Calu3 (cell line): ENCODE data around the gene EIF3I. TPM values are rescaled to one million over a fixed set of nuclear protein-coding genes. Genes with fewer than 3 reads are reported as not detected.
A peak's percentile ranks its signal among the peaks of the same experiment; 100 is the strongest.

Experiments
- BruUV-seq: library from RNA; stranded (reverse); fragments of 400-500 nt; replicated peaks from 2 replicates; lab custom pipeline; 2021; lab: Mats Ljungman, UMichigan
- CTCF ChIA-PET: fragments of 300-600 bp; sonication (Branson Sonifier 250); formaldehyde crosslinking; loops from one replicate; lab custom pipeline; 2022; ENCODE audit warnings: antibody characterized with exemption; lab: Charles Lee
- DNase-seq: peaks from one replicate; pipeline ENCODE4 v3.0.0; 2022
- H3K27ac Mint-ChIP-seq: one replicate; pipeline ENCODE4 v1.8.0; 2022; ENCODE audit warnings: mixed read lengths; ENCODE audit not compliant: unreplicated experiment
- H3K27me3 Mint-ChIP-seq: one replicate; pipeline ENCODE4 v1.8.0; 2022; ENCODE audit warnings: mixed read lengths; ENCODE audit not compliant: unreplicated experiment
- H3K36me3 Mint-ChIP-seq: one replicate; pipeline ENCODE4 v1.8.0; 2022; ENCODE audit warnings: mild to moderate bottlenecking, moderate library complexity, mixed read lengths; ENCODE audit not compliant: insufficient read depth, unreplicated experiment
- H3K4me1 Mint-ChIP-seq: one replicate; pipeline ENCODE4 v1.8.0; 2022; ENCODE audit warnings: mild to moderate bottlenecking, low read depth, mixed read lengths; ENCODE audit not compliant: unreplicated experiment
- H3K4me3 Mint-ChIP-seq: one replicate; pipeline ENCODE4 v1.8.0; 2022; ENCODE audit warnings: mild to moderate bottlenecking, low read depth, moderate library complexity, mixed read lengths; ENCODE audit not compliant: unreplicated experiment
- H3K9me3 Mint-ChIP-seq: one replicate; pipeline ENCODE4 v1.8.0; 2022; ENCODE audit warnings: low read depth, mixed read lengths; ENCODE audit not compliant: unreplicated experiment
- intact Hi-C: fragments of 100-400 bp; cut with micrococcal nuclease; formaldehyde crosslinking; loops from one replicate; pipeline ENCODE4 v1.10.0; 2022; ENCODE audit not compliant: unreplicated experiment
- total RNA-seq: library from RNA; stranded (reverse); gene quantifications from 2 replicates; pipeline ENCODE4 v1.2.3, GENCODE V29; 2022
- TF ChIP-seq, protein P1 (sequence below): fragments of 200-600 bp; IDR thresholded peaks from one replicate; pipeline ENCODE4 v1.8.0; 2022; ENCODE audit warnings: antibody characterized with exemption; ENCODE audit not compliant: unreplicated experiment

Gene EIF3I
- total RNA-seq, 1 experiment from 2014 or later, result 178 TPM

DNA sequence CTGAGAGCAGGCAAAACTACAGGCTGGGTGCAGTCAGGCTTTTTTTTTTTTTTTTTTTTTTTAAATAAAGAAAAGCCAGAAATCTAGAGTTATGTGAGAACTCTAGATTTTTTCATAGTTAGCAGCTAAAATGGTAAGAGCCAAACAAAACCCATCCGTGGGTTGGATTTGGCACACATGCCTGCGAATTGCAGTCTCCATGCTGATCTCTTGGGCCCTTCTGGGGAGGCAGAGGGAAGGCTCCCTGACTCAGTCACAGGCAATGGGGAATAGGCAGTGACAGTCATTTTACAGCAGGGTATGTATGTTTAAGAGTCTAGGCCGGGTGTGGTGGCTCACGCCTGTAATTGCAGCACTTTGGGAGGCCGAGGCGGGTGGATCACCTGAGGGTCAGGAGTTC lies 40.1 kb upstream of the EIF3I start:
- CTCF ChIA-PET, result interaction anchor here (0.6 kb wide), 1 partner anchor 220 kb away, joined by 5 read pairs; no protein-coding TSS in a partner anchor
- BruUV-seq, result no TSS peak
- Mint-ChIP-seq H3K4me1 (peaks cover 38% of the 10 kb centered on the region), H3K36me3 (peaks cover 60% of the 10 kb centered on the region), H3K9me3 (no peaks in the 10 kb centered on the region), H3K4me3 (no peak overlapping the region), H3K27ac (no peak overlapping the region), H3K27me3 (no peaks in the 10 kb centered on the region)
- TF ChIP-seq, protein P1, sequence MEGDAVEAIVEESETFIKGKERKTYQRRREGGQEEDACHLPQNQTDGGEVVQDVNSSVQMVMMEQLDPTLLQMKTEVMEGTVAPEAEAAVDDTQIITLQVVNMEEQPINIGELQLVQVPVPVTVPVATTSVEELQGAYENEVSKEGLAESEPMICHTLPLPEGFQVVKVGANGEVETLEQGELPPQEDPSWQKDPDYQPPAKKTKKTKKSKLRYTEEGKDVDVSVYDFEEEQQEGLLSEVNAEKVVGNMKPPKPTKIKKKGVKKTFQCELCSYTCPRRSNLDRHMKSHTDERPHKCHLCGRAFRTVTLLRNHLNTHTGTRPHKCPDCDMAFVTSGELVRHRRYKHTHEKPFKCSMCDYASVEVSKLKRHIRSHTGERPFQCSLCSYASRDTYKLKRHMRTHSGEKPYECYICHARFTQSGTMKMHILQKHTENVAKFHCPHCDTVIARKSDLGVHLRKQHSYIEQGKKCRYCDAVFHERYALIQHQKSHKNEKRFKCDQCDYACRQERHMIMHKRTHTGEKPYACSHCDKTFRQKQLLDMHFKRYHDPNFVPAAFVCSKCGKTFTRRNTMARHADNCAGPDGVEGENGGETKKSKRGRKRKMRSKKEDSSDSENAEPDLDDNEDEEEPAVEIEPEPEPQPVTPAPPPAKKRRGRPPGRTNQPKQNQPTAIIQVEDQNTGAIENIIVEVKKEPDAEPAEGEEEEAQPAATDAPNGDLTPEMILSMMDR, result no peak
- intact Hi-C loops, result no loop called here
- DNase-seq, result no peak

DNA sequence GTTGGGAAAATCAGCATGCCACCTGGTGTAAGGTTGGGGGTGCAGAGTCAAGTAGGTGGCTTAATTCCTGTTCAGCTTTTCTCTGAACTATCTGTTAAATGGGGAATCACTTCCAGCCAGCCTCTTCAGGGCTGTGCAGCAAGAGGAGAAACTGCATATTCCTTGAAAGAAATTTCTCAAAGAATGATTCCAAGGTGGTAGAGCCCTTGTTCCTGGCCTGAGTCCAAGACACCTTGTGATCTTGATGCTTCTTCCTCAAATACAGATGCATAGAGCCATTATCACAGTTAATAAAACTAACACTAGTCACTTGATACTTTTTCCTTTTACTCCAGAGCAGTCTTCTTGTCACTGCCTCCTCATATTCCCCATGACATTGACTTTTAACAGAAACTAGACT lies 37.6 kb upstream of the EIF3I start:
- no peaks in the 10 kb centered on the region for H3K27me3 Mint-ChIP-seq
- no peak for DNase-seq
- TF ChIP-seq, protein P1, result no peak
- intact Hi-C loops, result no loop called here
- H3K27ac Mint-ChIP-seq, result no peak overlapping the region
- H3K36me3 Mint-ChIP-seq, result peaks cover 65% of the 10 kb centered on the region
- no TSS peak for BruUV-seq
- H3K4me3 Mint-ChIP-seq, result no peak overlapping the region
- CTCF ChIA-PET, result no interaction called here
- H3K9me3 Mint-ChIP-seq, result no peaks in the 10 kb centered on the region
- peaks cover 38% of the 10 kb centered on the region for H3K4me1 Mint-ChIP-seq

DNA sequence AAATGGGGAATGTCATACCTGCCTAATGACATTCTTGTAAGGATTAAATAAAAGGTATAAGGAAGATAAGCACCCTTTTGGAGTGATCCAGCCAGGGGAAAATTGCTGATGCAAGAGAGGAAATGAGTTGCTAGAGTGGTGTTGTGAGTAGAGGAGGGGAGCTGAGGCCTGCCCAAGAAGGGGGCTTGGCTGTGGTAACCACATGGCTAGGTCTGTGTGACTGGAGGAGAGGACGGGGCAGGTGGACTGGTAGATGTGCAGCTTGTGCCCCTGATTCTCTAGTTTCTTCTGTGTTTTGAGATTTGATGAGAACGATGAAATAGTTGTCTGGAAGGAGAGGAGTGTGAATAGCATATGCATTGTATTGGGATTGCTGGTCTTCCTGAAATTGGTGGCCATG lies 36.1 kb upstream of the EIF3I start:
- Mint-ChIP-seq H3K27me3 (no peaks in the 10 kb centered on the region), H3K36me3 (peaks cover 62% of the 10 kb centered on the region), H3K27ac (peak overlapping the region; percentile 32), H3K4me3 (no peak overlapping the region), H3K9me3 (no peaks in the 10 kb centered on the region), H3K4me1 (peaks cover 27% of the 10 kb centered on the region)
- no TSS peak for BruUV-seq
- no peak for DNase-seq
- CTCF ChIA-PET, result no interaction called here
- intact Hi-C loops, result no loop called here
- TF ChIP-seq, protein P1, result no peak

DNA sequence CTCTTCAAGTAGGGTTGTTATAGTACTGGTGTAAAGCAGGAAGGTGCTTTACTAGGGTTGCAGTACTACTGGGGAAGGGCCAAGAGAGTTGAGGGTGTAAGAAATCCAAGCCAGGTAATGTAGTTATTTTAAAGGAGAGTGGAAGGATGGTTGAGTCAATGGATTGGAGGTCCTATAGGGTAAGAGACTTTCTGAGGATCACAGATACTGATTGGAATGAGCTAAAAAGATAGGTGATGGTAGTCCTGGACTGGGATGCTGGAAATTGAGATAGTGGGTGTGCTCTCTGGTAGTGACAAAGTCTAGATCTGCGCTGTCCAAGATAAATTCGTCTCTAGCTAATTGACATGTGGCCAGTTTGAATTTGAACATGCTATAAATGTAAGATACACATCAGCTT lies 35.7 kb upstream of the EIF3I start:
- H3K9me3 Mint-ChIP-seq, result no peaks in the 10 kb centered on the region
- peaks cover 62% of the 10 kb centered on the region for H3K36me3 Mint-ChIP-seq
- H3K4me3 Mint-ChIP-seq, result no peak overlapping the region
- peaks cover 23% of the 10 kb centered on the region for H3K4me1 Mint-ChIP-seq
- BruUV-seq, result no TSS peak
- H3K27ac Mint-ChIP-seq, result peak overlapping the region; percentile 32
- TF ChIP-seq, protein P1, result no peak
- no peak for DNase-seq
- intact Hi-C loops, result no loop called here
- CTCF ChIA-PET, result interaction anchor here (0.5 kb wide), 1 partner anchor 14 kb away, joined by 4 read pairs; no protein-coding TSS in a partner anchor
- no peaks in the 10 kb centered on the region for H3K27me3 Mint-ChIP-seq
